ENCODE data around the gene GLTPD2.
"Not testable (repeated sequence)": the region's sequence is repeated elsewhere in the genome, so short reads cannot be mapped to it uniquely, and the experiment has no call there.

GLTPD2 gene

DNA sequence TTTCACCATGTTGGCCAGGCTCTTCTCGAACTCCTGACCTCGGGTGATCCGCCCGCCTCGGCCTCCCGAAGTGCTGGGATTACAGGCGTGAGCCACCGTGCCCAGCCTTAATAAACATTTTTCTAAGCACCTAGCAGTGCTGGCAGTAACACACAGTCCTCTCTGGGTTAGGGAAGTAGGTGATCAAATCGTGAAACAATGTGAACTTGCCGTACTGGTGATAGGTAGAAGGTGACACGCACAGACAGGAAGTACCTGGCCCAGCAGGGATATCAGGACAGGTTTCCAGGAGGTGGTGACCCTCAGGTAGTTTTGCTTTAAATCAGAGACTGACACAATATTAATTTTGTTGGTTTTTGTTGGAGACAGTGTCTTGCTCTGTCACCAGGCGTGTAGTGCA is 22.7 kb downstream of the GLTPD2 start:
- DNase-seq, result no peak

DNA sequence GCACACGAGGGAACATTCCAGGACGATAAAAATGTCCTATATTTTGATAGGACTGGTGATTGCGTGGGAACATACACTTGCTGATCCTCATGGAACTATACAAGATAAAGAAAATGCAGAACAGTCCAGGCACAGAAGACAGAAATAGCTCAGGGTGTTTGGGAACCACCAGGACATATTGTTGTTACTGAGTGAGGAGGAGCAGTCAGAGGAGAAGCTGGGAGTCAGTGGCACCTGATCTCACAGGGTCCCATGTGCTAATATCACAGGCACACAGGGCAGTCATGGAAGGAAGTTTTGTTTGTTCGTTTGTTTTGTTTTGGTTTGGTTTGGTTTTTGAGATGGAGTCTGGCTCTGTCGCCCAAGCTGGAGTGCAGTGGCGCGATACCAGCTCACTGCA is 23.9 kb downstream of the GLTPD2 start:
- DNase-seq, result no peak

DNA sequence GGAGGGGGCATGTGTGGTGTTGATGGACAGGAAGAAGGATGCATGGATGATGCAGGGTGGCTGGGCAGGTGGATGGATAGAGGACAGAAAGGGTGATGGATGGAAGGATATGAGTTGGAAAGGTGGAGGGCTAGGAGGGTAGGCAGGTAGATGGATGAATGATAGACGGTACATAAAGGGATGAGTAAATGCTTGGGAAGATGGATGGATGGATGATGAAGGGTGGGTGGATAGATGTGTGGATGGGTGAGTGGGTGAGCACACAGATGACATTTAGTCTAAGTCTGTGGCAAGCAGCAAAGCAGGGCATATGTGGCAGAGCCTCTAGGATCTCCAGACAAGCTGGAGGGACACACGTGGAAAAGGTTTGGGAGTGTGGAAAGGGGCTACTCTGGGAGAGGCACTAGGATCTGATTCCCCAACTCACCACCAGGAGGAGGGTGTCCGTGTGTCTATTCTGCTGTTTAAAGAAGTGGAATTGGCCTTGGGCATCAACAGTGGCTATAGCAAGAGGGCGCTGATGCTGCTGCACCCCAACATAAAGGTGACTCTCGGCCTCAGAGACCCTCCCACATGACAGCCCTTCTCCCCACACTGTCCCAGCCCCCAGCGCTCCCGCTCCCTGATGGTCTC is 26.4 kb downstream of the GLTPD2 start:
- DNase-seq, result no peak

DNA sequence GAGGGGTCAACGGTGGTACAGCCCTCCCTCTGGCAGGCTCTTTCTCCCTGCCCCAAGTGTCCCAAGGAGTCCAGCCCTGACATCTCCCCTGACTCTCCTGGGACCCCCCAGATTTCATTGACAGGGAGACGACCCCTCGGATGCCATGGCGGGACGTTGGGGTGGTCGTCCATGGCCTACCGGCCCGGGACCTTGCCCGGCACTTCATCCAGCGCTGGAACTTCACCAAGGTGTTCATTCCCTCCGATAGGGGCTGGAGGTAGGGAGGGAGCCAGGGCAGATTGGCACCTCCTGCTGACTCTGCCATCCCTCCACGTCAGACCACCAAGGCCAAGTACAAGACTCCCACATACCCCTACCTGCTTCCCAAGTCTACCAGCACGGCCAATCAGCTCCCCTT is 28.1 kb downstream of the GLTPD2 start:
- no peak for DNase-seq

DNA sequence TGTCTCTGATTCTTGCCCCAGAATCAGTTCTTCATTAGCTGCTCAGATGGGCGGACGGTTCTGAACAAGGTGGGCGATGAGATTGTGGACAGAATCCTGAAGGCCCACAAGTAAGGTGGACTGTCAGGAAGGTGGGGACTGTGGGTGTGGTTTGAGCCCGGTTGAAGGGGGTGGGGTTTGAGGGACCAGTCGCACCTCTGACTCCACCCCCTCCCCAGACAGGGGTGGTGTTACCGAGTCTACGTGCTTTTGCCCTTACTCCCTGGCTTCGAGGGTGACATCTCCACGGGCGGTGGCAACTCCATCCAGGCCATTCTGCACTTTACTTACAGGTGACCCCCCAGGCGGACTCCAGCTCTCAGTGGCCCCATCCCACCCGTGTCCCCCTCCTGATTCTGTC is 29.5 kb downstream of the GLTPD2 start:
- DNase-seq, result no peak

DNA sequence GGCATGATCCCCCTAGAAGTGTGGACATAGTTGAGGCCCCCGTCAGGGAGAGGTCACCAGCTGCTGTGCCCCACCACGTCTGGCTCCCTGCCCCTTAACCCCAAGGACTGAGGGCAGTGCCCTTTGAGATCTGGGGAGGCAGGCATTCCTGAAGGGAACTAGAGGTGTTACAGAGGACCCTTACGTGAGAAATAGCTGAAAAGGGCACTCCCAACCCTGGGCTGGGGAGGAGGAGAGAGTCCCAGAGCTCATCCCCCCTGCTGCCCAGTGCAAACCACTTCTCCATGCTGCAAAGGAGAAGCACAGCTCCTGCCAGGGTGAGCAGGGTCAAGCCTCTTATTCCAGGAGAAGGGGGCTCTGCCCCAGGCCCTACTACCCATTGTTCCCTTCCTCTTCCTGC is 34.1 kb downstream of the GLTPD2 start:
- no peak for DNase-seq

DNA sequence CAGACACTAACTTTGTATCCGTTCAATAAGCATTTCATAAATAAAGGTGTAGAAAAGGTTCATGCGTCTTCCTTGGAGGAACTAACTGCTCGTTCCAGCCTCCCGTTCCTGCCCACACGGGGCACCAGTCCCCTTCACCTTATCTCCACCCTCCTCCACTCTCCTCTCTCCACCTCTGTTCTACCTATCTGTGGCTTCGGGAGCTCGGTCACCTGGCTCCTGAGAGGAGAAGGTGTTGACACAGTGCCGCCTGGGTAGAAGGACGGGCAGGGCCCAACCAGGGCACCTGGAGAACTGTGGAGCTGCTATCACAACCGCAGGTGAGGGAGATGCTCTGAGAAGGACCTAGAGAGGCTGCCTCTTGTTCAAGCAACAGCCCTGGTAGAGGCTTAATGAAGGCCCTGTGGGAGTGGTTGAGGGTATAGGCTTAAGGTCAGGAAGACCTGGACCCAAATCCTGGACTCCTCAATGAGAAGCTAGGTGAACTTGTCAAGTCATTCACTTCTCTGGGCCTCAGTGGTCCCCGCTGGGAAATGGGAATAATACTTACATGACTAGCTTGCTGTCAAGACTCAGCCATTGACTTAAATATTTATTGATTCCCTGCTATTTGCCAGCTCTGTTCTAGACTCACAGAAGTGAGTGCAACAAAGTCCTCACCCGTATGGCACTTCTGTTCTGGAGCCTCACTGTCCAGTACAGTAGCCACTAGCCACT is 34.8 kb downstream of the GLTPD2 start:
- DNase-seq, result no peak

DNA sequence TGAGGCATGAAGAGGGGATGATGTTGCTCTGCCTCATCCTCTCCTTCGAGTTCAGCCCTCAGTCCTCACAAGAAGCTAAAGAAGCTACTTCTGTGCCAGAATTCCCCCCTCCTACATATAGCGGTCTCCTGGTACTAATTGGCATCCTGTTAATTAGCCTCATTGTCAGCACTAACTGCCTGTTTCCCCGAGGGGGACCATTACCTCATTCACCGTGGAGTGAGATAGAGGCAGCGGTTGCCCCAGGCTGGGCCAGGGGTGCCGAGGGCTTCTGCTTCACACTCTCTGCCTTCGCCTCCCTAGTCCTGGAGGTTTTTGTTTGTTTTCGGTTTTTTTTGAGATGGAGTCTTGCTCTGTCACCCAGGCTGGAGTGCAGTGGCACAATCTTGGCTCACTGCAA is 38.6 kb downstream of the GLTPD2 start:
- DNase-seq, result no peak

DNA sequence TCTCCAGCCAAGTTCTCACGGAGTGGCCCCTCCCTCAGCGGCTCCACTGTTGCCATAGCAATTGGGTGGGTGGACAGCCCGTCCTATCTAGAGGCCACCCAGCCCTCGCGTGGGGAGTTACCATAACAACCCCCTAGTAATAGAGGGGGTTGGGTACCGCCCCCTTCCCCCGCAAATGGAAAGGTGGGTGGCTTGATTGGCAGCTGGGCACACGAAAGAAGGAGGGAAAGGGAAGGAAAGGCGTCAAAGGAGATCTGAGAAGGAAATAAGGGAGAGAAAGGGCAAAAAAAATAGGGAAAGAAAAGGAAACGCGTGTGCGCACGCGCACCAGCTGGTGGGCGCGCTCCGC is 44.0 kb downstream of the GLTPD2 start:
- DNase-seq, result not testable (repeated sequence)

DNA sequence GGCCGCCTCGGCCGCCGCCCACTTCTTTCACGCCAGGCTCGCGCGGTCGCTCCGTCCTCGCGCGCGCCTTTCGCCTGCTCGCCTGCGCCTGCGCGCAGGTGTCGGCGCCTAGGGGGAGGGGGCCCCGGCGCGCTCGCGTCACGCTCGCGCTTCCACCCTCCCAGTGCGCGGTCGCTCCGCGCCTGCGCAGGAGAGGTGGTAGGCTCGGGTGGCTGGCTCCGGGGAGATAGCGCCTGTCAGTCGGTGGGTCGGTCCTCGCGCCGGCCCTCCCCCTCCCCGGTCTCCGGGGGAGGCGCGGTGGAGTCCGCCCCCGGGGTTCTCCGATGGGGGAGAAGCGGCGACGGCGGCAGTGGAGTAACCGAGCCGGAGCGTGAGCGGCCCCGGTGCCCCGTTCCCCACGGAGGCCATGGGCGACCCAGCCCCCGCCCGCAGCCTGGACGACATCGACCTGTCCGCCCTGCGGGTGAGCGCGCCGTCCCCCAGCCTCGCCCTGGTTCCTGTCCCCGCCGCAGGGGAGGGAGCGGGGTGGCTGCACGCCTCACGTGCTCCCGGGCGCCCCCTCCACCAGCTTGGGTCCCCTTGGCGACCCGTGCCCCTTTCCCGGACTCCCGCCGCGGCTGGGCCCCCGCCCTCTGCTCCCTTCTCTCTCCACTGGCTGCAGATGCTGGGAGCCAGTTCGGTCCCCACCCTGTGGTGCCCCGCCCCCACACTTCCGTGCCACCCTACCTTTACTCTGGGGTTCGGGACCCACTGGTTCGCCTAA is 44.6 kb downstream of the GLTPD2 start, which contains the start of gene MINK1:
Gene MINK1 (plus strand): TSS at position 163 of the 763 bp plus-strand sequence. CDS start 244 bp downstream, at position 407.
- DNase-seq, result peak; percentile 86

DNA sequence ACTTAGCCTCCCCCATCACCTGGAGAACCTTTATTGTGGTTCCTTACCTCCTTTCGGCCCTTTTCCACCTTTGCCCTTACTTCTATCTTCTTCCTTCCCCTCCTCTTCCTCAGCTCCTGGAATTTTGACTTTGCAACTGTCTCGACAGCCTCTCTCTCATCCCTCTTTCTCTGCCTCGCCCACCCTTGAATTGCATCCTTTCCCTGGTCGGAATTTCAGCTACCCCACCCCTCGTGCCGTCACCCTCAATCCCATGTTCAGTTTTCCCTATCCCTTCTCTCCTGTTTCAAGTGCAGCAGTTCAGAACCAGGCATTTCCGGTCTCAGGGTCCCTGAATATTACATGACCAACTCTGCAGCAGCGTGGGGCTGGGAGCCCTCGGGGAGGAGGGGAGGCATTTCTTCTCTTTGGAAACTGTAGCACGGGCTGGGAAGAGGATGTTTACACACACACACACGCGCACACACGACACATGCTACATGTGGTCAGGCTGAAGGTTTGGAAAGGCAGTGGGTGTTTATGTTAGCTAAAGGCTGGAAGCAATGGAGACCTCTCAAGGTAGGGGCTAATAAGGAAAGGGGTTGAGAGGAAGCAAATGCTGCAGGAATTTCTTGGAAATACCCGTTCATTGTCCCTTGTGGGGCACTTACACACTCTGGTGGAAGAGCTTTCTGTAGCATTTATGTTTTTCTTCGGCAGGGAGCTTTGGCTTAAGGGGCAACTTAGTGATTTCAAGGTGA is 45.3 kb downstream of the GLTPD2 start:
- no peak for DNase-seq

DNA sequence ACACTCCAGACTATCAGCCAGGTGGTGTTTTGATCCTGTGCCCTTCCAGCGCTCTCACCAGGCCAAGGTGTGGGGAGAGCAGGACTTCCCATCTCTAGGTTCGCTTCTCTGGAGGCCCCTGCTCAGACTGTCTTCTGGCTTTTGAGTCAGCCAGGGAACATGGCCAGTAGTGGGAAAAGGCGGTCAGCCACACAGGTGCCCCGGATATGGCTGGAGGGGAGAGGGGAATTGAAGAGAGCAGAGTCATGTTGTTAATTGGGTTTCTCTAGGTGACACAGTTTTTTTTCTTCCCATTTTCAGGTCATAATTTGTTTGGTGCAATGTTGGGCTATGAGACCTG is 45.9 kb downstream of the GLTPD2 start:
- DNase-seq, result no peak

DNA sequence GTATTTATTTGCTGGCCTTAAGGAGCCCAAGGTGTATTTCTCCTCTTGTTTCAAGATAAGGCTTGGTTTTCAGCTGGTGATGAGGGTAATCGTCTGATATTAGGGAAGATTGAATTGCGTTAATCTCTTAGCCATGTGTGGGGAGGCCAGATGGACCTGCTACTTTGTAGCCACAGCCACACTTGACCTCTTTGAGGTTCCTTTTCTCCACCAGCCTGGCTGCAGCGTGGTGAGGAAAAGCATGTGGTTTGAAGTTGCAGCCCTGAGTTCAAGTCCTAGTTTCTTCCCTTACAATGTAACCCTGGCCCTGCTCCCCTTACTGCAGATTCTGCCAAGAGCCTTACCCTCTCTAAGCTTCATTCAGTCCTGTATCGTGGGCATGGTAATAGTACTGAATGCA is 47.5 kb downstream of the GLTPD2 start:
- DNase-seq, result no peak

DNA sequence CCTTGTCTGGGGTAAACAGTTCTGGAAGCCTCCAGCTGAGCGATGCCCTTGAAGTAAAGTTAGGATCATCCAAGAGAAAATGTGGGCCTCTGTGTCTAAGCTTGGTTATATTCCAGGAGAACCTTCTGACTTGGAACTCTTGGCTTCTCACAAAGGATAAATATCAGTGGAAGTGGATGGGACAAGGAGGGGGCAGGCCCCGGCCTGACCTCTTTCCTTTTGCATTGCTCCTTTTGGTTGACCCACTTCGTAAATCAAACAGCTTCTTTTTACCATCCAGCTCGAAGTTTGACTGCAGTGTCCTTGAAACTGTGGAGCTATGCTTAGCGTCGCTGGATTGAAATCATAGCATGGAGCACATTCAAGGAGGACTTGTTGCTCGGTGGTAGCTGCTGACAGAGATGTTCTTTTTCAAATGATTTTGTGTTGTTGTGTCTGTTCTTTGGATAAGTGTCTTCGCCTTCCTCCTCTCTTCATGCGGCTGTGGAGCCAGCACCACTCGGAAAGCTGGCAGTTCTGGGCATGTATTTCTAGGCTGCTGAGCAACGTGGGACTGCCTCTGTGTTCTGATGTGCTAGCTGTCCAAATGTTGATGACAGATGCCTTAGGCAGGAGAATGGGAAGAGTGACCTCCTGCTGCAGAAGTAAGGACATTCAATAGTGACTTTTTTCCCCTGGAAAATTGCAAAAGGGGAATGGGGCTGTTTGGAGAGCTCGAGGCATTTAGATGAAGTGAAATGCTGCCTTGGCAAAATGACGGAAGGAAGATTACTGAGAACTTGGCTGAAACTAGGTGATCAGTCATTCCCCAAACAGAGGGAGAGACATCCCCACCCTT is 48.9 kb downstream of the GLTPD2 start:
- no peak for DNase-seq

DNA sequence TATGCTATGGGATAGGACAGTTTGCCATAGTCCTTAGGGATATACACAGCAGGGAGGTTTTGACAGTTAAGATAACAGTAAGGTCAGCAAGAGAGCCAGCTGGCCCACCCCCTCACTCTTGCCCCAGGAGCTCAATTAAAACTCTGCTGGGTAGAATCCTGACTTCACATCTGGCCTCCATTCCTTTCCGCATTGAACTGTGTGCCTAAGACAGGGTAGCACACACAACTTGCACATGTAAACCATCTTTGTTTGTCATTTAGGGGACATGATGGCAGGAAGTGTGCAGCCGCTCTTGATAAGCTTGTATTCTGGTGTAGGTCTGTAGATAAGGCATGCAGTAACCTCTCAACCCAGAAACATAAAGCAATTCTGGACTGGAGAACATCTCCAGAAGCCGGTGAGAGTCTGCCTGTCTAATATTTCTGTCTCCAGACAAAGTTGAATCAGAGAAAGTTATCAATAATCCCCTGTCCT is 49.6 kb downstream of the GLTPD2 start:
- DNase-seq, result no peak

DNA sequence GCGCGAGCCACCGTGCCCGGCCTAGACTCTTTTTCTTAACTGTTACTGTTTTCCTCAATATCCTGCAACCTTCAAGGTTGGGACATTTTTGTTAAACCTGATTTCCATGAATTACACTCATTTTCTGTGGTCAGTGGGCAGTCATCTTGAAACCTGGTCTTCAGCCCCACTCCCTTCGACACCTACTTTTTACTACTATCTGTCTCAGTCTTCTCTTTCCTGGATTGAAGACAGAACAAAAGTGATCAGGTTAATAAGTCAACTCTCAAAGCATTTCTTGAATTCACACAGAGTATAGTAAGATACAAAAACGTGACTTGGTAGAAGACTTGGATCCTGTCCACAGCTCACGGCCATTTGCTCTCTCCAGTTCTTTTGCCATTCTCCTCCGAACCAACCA is 50.5 kb downstream of the GLTPD2 start:
- no peak for DNase-seq
